Measurements from ENCODE around the gene LKAAEAR1. TPM values are rescaled to one million over a fixed set of nuclear protein-coding genes. Genes with fewer than 3 reads are reported as not detected.
"Not testable (repeated sequence)": the region's sequence is repeated elsewhere in the genome, so short reads cannot be mapped to it uniquely, and the experiment has no call there.

The LKAAEAR1 gene
- under 1 TPM; 0.30 to 0.47 (median 0.38) TPM for total RNA-seq

- peaks cover 20% of the 10 kb centered on the region for H3K4me1 Mint-ChIP-seq (ENCODE audit: low read depth)
- DNase-seq (no peak), ATAC-seq (peak; percentile 4 to 11)
- peaks cover 2% of the 10 kb centered on the region for H3K27me3 Mint-ChIP-seq (ENCODE audit: low read depth)
- H3K36me3 Mint-ChIP-seq (ENCODE audit: insufficient read depth), result no peaks in the 10 kb centered on the region
- peaks cover 4% of the 10 kb centered on the region for H3K9me3 Mint-ChIP-seq
- peak within 1 kb of the TSS; percentile 75 for H3K4me3 Mint-ChIP-seq
These were observed at the start of gene LKAAEAR1 for GRCh38 chr20:64083804-64084684. Gene LKAAEAR1, minus strand, starts transcription at chr20:64084398. Its CDS starts 179 bp downstream, at chr20:64084219.

DNA sequence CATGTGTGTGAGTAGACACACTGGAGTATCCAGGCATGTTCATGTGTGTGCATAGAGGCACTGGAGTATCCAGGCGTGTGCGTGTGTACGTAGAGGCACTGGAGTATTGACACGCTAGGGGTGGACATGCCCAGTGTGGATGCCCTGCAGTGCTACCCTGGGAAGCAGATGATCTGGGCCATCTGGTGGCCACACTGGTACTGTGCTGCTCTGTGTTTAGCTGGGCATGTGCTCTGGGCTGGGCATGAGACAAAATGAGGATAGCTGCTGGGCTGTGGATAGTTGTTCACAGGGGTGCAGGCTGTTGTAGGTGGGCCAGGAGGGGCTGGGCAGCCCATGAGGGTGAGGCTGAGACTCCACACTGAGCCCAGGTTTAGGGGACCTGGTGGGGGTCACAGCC is 47.2 kb upstream of the LKAAEAR1 start:
- Mint-ChIP-seq H3K4me3 (no peak overlapping the region), H3K4me1 (ENCODE audit: low read depth) (no peaks in the 10 kb centered on the region), H3K27me3 (ENCODE audit: low read depth) (peaks cover 18% of the 10 kb centered on the region), H3K9me3 (no peaks in the 10 kb centered on the region), H3K36me3 (ENCODE audit: insufficient read depth) (no peaks in the 10 kb centered on the region)
- ATAC-seq (no peak), DNase-seq (peak; percentile 1)

DNA sequence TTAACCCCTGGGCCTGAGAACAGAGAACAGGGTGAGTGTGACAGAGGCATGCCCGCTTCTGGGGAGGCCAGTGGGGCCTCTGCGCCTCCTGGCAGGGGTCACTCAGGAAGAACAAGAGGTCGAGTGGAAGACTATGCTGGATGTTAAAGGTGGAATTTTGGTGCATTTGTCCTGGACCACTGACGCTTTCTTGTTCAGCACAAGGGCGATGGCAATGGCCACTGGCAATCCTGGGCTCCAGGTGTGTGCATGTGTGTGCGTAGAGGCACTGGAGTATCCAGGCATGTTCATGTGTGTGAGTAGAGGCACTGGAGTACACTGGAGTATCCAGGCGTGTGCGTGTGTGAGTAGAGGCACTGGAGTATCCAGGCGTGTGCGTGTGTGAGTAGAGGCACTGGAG is 46.7 kb upstream of the LKAAEAR1 start:
- Mint-ChIP-seq H3K9me3 (no peaks in the 10 kb centered on the region), H3K4me1 (ENCODE audit: low read depth) (no peaks in the 10 kb centered on the region), H3K36me3 (ENCODE audit: insufficient read depth) (no peaks in the 10 kb centered on the region), H3K4me3 (no peak overlapping the region), H3K27me3 (ENCODE audit: low read depth) (peaks cover 18% of the 10 kb centered on the region)
- ATAC-seq, result no peak
- no peak for DNase-seq

- no peaks in the 10 kb centered on the region for H3K36me3 Mint-ChIP-seq (ENCODE audit: insufficient read depth)
These were observed 46.1 kb upstream of the LKAAEAR1 start for GRCh38 chr20:64130271-64130670.

DNA sequence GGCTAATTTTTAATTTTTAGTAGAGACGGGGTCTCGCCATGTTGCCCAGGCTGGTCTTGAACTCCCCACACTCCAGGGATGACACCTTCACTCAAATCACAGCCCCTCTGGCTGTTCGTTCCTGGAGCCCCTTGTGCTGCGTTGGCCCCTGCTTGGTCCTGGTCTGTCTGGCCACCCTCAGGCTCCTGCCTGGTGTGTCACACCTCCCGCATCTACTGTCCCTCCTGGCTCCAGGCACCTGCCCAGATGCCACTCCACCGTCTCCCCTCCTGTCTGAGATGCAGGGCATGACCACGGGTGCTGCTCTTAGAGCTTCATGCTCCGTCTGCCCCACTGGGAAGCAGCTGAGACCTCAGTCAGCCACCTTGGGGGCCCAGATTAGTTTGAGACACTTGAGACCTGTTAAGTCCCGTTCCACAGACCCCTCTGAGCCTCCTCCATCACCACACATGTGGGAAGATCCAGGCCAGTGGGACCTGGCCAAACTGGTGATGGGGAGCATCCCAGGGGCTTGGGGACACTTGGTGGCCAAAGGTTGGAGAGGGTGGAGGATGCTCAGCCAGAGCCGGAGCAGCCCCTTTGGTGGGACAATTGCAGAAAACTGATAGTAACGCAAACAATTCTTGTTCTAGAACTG is 45.1 kb upstream of the LKAAEAR1 start:
- DNase-seq (no peak), ATAC-seq (no peak)
- Mint-ChIP-seq H3K36me3 (ENCODE audit: insufficient read depth) (no peaks in the 10 kb centered on the region), H3K27me3 (ENCODE audit: low read depth) (peaks cover 23% of the 10 kb centered on the region), H3K9me3 (no peaks in the 10 kb centered on the region), H3K4me1 (ENCODE audit: low read depth) (no peaks in the 10 kb centered on the region), H3K4me3 (no peak overlapping the region)

More at GRCh38 chr20:64130271-64130670, 46.1 kb upstream of the LKAAEAR1 start:
- Mint-ChIP-seq H3K4me1 (ENCODE audit: low read depth) (no peaks in the 10 kb centered on the region), H3K9me3 (no peaks in the 10 kb centered on the region), H3K27me3 (ENCODE audit: low read depth) (peaks cover 19% of the 10 kb centered on the region), H3K4me3 (no peak overlapping the region)
- DNase-seq (no peak), ATAC-seq (no peak)

DNA sequence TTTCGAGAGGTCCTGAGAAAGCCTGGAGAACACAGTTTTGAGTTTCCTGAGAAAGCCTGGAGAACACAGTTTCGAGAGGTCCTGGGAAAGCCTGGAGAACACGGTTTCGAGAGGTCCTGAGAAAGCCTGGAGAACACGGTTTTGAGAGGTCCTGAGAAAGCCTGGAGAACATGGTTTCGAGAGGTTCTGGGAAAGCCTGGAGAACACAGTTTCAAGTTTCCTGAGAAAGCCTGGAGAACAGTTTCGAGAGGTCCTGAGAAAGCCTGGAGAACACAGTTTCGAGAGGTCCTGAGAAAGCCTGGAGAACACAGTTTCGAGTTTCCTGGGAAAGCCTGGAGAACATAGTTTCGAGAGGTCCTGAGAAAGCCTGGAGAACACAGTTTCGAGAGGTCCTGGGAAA is 39.3 kb upstream of the LKAAEAR1 start:
- H3K9me3 Mint-ChIP-seq; H3K4me3 Mint-ChIP-seq; H3K36me3 Mint-ChIP-seq (ENCODE audit: insufficient read depth); DNase-seq; ATAC-seq: not testable (repeated sequence)
- Mint-ChIP-seq H3K27me3 (ENCODE audit: low read depth) (peaks cover 20% of the 10 kb centered on the region), H3K4me1 (ENCODE audit: low read depth) (peaks cover 10% of the 10 kb centered on the region)

- not testable (repeated sequence) for DNase-seq; H3K4me3 Mint-ChIP-seq; H3K9me3 Mint-ChIP-seq; H3K36me3 Mint-ChIP-seq (ENCODE audit: insufficient read depth); ATAC-seq
- Mint-ChIP-seq H3K4me1 (ENCODE audit: low read depth) (peaks cover 10% of the 10 kb centered on the region), H3K27me3 (ENCODE audit: low read depth) (peaks cover 15% of the 10 kb centered on the region)
These were observed 38.7 kb upstream of the LKAAEAR1 start for GRCh38 chr20:64122927-64123326.

DNA sequence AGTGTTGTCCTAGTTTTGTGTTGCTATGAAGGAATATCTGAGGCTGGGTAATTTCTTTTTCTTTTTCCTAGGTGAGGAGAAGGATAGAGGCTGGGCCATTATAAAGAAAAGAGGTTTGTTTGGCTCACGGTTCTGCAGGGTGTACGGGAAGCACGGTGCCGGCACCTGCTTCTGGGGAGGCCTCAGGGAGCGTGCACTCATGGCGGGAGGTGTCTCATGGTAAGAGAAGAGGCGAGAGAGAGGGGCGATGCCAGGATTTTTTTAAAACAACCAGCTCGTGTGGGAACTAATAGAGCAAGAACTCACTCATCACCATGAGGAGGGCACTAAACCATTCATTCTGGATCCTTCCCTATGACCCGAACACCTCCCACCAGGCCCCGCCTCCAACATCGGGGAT is 37.4 kb upstream of the LKAAEAR1 start:
- ATAC-seq (no peak), DNase-seq (no peak)
- Mint-ChIP-seq H3K4me1 (ENCODE audit: low read depth) (peaks cover 10% of the 10 kb centered on the region), H3K27me3 (ENCODE audit: low read depth) (peaks cover 15% of the 10 kb centered on the region), H3K4me3 (no peak overlapping the region), H3K36me3 (ENCODE audit: insufficient read depth) (no peaks in the 10 kb centered on the region), H3K9me3 (no peaks in the 10 kb centered on the region)

- no peaks in the 10 kb centered on the region for H3K9me3 Mint-ChIP-seq
- peaks cover 10% of the 10 kb centered on the region for H3K4me1 Mint-ChIP-seq (ENCODE audit: low read depth)
- DNase-seq (no peak), ATAC-seq (peak in 1 of 2 donors; percentile 19)
- peaks cover 12% of the 10 kb centered on the region for H3K27me3 Mint-ChIP-seq (ENCODE audit: low read depth)
- peak overlapping the region; percentile 58 for H3K4me3 Mint-ChIP-seq
- no peaks in the 10 kb centered on the region for H3K36me3 Mint-ChIP-seq (ENCODE audit: insufficient read depth)
These were observed 35.6 kb upstream of the LKAAEAR1 start for GRCh38 chr20:64119681-64120341.

- DNase-seq, result no peak
- Mint-ChIP-seq H3K36me3 (ENCODE audit: insufficient read depth) (no peaks in the 10 kb centered on the region), H3K4me1 (ENCODE audit: low read depth) (peaks cover 10% of the 10 kb centered on the region), H3K9me3 (no peaks in the 10 kb centered on the region), H3K4me3 (no peak overlapping the region), H3K27me3 (ENCODE audit: low read depth) (peaks cover 9% of the 10 kb centered on the region)
- ATAC-seq, result no peak
These were observed 35.1 kb upstream of the LKAAEAR1 start for GRCh38 chr20:64119301-64119680.

DNA sequence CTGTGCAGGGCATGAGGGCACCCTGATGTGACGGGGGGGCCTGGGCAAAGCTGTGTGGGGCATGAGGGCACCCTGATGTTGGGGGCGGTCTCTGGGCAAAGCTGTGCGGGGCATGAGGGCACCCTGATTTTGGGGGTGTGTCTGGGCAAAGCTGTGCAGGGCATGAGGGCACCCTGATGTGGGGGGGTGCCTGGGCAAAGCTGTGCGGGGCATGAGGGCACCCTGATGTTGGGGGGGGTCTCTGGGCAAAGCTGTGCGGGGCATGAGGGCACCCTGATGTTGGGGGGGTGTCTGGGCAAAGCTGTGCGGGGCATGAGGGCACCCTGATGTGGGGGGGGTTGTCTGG is 33.2 kb upstream of the LKAAEAR1 start:
- DNase-seq; ATAC-seq; H3K4me3 Mint-ChIP-seq; H3K27me3 Mint-ChIP-seq (ENCODE audit: low read depth); H3K9me3 Mint-ChIP-seq; H3K36me3 Mint-ChIP-seq (ENCODE audit: insufficient read depth): not testable (repeated sequence)
- peaks cover 10% of the 10 kb centered on the region for H3K4me1 Mint-ChIP-seq (ENCODE audit: low read depth)

DNA sequence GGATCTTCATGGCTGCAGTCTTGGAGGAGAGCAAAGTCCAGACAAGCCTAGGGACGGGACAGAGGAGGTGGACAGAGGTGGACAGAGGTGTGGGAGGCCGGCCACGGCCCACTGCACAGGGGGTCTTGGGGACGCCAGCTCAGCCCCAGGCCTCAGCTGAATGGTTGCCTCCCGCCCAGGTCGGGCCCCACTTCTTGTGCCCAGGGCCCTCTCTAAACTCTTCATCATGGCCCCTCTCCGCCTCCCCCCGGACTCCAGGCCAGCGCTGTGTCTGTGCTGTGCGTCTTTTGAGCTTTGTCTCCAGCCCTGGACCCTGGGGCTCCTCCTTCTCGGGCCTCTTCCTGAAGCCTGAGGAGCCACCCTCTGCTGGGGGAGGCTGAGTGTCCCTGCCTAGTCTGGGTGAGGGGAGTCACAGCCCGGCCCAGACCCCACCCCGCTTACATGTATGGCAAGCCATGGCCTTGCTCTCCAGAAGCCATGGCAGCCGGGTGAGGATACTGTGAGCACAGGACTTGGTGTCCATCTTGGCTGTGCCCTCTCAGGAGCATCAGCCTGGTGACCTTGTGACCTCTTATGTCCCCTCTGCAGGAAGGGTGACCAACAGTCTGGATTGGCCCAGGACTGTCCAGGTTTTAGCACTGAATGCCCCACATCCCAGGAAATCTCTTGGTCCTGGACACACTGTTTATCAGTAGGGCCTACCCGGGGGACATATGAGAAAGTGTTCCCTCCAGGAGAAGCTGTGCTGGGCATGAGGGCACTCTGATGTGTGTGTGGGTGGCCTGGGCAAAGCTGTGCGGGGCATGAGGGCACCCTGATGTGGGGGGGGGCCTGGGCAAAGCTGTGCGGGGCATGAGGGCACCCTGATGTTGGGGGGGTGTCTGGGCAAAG is 32.6 kb upstream of the LKAAEAR1 start:
- ATAC-seq (no peak), DNase-seq (no peak)

DNA sequence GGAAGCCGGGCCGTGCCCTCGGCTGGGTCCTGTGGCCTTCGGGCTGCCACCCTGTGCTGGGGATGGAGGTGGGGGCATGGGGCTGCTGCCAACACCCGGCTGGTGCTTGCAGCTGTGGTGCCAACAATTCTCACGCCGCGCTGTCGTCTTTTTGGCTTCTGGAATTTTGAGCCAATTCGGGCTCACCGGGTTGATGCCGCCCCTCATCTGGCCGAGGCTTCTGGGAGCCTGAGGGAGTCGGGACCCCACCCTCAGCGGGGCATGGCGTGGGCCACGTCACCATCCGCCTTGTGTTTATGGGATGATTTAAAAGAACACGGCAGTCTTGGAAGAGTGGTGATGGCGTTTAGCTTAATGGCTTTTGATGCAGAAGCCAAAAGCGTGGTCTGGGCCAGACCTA is 31.8 kb upstream of the LKAAEAR1 start:
- Mint-ChIP-seq H3K9me3 (no peaks in the 10 kb centered on the region), H3K36me3 (ENCODE audit: insufficient read depth) (no peaks in the 10 kb centered on the region), H3K27me3 (ENCODE audit: low read depth) (no peaks in the 10 kb centered on the region), H3K4me1 (ENCODE audit: low read depth) (peaks cover 10% of the 10 kb centered on the region), H3K4me3 (no peak overlapping the region)
- DNase-seq (no peak), ATAC-seq (no peak)

More for the DNA sequence above, 32.6 kb upstream of the LKAAEAR1 start:
- Mint-ChIP-seq H3K9me3 (no peaks in the 10 kb centered on the region), H3K27me3 (ENCODE audit: low read depth) (peaks cover 4% of the 10 kb centered on the region), H3K4me1 (ENCODE audit: low read depth) (peaks cover 10% of the 10 kb centered on the region), H3K36me3 (ENCODE audit: insufficient read depth) (no peaks in the 10 kb centered on the region), H3K4me3 (no peak overlapping the region)

Data from activated T-cell treated with anti-CD3 and anti-CD28 coated beads, Interleukin-2, amount 50 U/mL, for 4 hours (primary cell).